Pons (tissue), 1 donor: ENCODE measurements around the gene NUP205.
A peak's percentile ranks its signal among the peaks of the same experiment; 100 is the strongest.

Experiments used
- DNase-seq: peaks from one replicate; pipeline ENCODE4 v3.0.0-alpha.2; 2016; ENCODE audit warnings: low spot score

NUP205 gene

DNA sequence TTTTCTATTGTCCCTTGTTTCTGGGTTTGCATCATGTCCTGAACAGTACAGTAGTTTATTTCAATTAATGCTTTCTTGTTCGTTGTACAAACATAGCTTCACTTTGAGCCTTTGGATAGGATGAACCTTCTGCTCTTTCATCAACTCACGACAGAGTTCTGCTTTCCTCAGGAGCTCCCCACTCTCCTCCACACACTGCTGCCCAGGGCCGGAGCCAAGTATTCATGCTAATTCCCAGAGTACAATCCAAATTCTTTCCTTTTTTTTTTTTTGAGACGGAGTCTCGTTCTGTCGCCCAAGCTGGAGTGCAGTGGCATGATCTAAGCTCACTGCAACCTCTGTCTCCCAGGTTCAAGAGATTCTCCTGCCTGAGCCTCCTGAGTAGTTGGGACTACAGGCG, 7.5 kb upstream of the NUP205 start:
- DNase-seq: no peak

- no peak for DNase-seq
Observed at GRCh38 chr7:135552148-135552547, 5.6 kb upstream of the NUP205 start.

DNA sequence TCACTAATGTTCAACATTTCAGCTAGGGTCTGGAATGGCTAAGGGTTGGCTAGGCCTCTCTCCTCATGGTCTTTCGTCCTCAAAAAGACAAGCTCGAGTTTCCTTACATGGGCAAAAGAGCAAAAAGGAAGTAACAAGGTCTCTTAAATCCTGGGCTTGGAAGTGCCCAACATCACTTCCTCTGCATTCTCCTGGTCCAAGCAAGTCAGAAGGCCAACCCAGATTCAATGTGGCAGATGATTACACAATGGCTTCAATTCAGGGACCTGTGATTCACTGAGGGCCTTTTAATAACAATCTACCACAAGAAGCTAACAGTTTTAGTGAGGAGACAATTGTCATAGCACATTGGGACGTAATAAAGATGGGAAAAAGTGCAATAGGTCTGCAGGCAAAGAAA, 4.4 kb upstream of the NUP205 start:
- peak; percentile 19 for DNase-seq

- peak; percentile 78 for DNase-seq
Observed at GRCh38 chr7:135558337-135558767, 635 bp downstream of the NUP205 start.

- no peak for DNase-seq
Observed at GRCh38 chr7:135558881-135559280, 1.2 kb downstream of the NUP205 start.

DNA sequence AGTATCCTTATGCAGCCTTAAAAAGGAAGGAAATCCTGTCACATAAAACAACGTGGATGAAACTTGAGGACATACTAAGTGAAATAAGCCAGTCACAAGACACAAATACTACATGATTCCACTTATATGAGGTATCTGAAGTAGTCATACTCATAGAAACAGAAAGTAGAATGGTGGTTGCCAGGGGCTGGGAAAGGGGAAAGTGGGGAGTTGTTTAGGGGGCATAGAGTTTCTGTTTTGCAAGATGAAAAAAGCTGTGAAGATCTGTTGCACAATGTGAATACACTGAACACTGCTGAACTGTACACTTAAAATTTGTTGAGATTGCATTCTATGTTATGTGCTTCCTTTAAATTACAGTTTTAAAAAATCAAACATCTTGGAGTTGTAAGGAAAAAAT, 2.9 kb downstream of the NUP205 start:
- no peak for DNase-seq

DNA sequence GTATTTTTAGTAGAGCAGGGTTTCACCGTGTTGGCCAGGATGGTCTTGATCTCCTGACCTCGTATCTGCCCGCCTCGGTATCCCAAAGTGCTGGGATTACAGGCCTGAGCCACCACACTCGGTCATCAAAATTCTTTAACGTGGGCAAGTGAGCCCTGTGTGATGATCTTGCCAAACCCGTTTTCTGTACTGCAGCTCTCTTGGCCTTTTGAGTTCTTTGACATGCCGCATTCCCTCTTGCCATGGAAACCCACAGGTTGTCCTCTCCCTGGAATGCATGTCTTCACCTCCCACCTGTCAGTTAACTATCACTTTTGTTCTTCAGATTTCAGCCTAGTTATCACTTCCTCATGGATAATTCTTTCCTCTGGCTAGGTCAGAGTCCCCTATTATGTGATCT, 5.0 kb downstream of the NUP205 start:
- DNase-seq: no peak

DNA sequence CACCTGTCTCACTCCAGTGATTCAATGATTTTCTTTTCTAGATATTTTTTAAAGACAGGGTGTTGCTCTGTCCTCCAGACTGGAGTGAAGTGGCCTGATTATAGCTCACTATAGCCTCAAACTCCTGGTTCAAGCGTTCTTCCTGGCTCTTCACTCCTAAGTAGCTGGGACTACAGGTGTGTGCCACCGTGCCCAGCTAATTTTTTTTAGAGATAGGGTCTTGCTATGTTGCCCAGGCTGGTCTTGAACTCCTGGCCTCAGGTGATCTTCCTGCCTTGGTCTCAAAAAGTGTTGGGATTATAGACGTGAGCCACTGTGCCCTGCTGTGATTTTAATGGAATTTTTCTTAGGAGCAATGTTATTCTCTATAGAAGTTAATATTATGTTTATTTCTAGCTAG, 14.1 kb downstream of the NUP205 start:
- DNase-seq: no peak

DNA sequence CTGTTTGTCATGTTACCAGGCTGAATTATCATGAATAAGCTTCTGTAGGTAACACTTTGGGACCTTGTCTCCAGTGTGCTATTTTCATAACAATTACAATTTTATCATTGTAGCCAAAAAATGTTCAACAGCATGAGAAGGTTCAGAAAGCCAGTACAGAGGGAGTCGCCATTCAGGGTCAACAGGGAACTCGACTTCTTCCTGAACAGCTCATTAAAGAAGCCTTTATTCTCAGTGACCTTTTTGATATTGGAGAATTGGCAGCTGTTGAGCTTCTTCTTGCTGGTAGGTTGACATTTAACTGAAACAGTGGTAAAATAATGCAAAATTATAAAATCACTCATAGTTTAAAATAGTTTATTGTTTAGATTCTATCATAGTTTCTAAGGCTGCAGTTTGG, 15.8 kb downstream of the NUP205 start:
- no peak for DNase-seq

DNA sequence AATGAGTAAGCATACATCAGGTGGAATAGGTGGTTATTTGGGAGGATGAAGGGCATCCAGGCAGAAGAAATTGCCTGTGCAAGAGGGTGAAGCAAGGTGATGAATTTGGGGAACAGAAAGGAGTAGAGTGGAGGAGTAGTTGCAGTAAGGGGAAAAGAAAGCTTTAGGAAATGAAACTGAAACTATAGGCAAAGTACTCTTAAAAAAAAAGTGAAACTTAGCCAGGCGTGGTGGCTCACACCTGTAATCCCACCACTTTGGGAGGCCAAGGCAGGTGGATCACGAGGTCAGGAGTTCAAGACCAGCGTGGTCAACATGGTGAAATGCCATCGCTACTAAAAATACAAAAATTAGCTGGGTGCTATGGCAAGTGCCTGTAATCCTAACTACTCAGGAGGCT, 17.6 kb downstream of the NUP205 start:
- no peak for DNase-seq

- no peak for DNase-seq
Observed at GRCh38 chr7:135578569-135578968, 20.9 kb downstream of the NUP205 start.

- DNase-seq: no peak
Observed at GRCh38 chr7:135584362-135585353, 26.9 kb downstream of the NUP205 start.

- peak; percentile 6 for DNase-seq
Observed at GRCh38 chr7:135597181-135597925, 39.6 kb downstream of the NUP205 start.

GRCh38 chr7:135597926-135598305, 40.2 kb downstream of the NUP205 start:
- DNase-seq: peak; percentile 48

GRCh38 chr7:135599471-135599870, 41.8 kb downstream of the NUP205 start:
- DNase-seq: no peak

- DNase-seq: no peak
Observed at GRCh38 chr7:135600226-135600625, 42.5 kb downstream of the NUP205 start.

DNA sequence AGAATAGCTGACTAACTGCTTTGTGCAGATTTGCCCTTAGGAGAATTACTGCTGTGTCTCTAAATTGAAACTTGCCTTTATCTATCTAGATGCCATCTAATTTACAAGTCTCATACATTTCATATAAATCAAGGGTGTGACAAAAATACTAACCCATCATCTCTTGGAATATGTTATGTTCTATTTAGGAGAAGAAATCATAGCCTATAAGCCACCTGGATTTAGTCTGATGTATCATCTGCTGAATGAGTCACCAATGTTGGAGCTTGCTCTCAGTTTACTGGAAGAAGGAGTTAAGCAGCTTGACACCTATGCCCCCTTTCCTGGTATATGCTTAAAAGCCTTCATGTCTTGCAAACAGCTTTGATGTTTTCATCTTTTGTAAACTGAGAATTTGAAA, 43.5 kb downstream of the NUP205 start:
- peak; percentile 46 for DNase-seq

DNA sequence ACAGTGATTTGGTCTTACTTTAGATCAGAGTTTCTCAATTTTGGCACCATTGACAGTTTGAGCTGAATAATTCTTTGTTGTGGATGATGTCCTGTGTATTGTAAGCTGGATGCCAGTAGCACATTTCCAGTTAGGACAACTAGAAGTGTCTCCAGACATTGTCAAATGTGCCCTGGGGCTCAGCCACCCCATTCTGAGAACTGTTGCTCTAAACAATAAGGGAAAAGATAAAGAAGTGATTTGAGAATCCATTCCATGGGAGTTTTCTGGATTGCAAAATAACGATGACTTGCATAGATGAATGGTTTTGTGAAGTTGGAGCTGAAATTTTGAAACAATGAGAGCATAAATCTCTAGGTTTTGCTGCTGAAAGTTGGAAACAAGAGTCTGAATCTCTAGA, 44.6 kb downstream of the NUP205 start:
- DNase-seq: peak; percentile 82

GRCh38 chr7:135616136-135616535, 58.4 kb downstream of the NUP205 start:
- DNase-seq: no peak

- no peak for DNase-seq
Observed at GRCh38 chr7:135617781-135618180, 60.1 kb downstream of the NUP205 start.

GRCh38 chr7:135618510-135618909, 60.8 kb downstream of the NUP205 start:
- no peak for DNase-seq

GRCh38 chr7:135620447-135620846, 62.7 kb downstream of the NUP205 start:
- DNase-seq: no peak
